ENCODE results near the gene HCN3. TPM values are rescaled to one million over a fixed set of nuclear protein-coding genes. Genes with fewer than 3 reads are reported as not detected.

The HCN3 gene
- total RNA-seq, 1 donor from 2014 or later = 2.8 TPM

- H3K27me3 ChIP-seq (ENCODE audit: control insufficient read depth, insufficient read depth, low read length) = peaks cover 40% of the 10 kb centered on the region
- H3K4me3 ChIP-seq (ENCODE audit: low read depth, low read length) = no peak overlapping the region
- no peak for DNase-seq (ENCODE audit: low read depth)
- no peaks in the 10 kb centered on the region for H3K36me3 ChIP-seq (ENCODE audit: control insufficient read depth, insufficient read depth, low read length)
- TF ChIP-seq CTCF (IDR thresholded peaks at IDR 0.05; ENCODE audit: insufficient read depth, low read length, poor library complexity, severe bottlenecking) = no peak
Measured at GRCh38 chr1:155294520-155295182, 17.4 kb downstream of the HCN3 start.

- H3K27me3 ChIP-seq (ENCODE audit: control insufficient read depth, insufficient read depth, low read length) = peaks cover 40% of the 10 kb centered on the region
- no peak for TF ChIP-seq CTCF (IDR thresholded peaks at IDR 0.05; ENCODE audit: insufficient read depth, low read length, poor library complexity, severe bottlenecking)
- H3K36me3 ChIP-seq (ENCODE audit: control insufficient read depth, insufficient read depth, low read length) = no peaks in the 10 kb centered on the region
- no peak for DNase-seq (ENCODE audit: low read depth)
- H3K4me3 ChIP-seq (ENCODE audit: low read depth, low read length) = no peak overlapping the region
Measured at GRCh38 chr1:155295183-155295941, 18.1 kb downstream of the HCN3 start.

GRCh38 chr1:155295942-155296267, 18.6 kb downstream of the HCN3 start:
- H3K36me3 ChIP-seq (ENCODE audit: control insufficient read depth, insufficient read depth, low read length) = no peaks in the 10 kb centered on the region
- H3K4me3 ChIP-seq (ENCODE audit: low read depth, low read length) = no peak overlapping the region
- H3K27me3 ChIP-seq (ENCODE audit: control insufficient read depth, insufficient read depth, low read length) = peaks cover 40% of the 10 kb centered on the region
- DNase-seq (ENCODE audit: low read depth) = no peak
- no peak for TF ChIP-seq CTCF (IDR thresholded peaks at IDR 0.05; ENCODE audit: insufficient read depth, low read length, poor library complexity, severe bottlenecking)

GRCh38 chr1:155296661-155297060, 19.4 kb downstream of the HCN3 start:
- H3K36me3 ChIP-seq (ENCODE audit: control insufficient read depth, insufficient read depth, low read length) = no peaks in the 10 kb centered on the region
- TF ChIP-seq CTCF (IDR thresholded peaks at IDR 0.05; ENCODE audit: insufficient read depth, low read length, poor library complexity, severe bottlenecking) = no peak
- H3K4me3 ChIP-seq (ENCODE audit: low read depth, low read length) = no peak overlapping the region
- H3K27me3 ChIP-seq (ENCODE audit: control insufficient read depth, insufficient read depth, low read length) = peaks cover 37% of the 10 kb centered on the region
- no peak for DNase-seq (ENCODE audit: low read depth)

GRCh38 chr1:155297384-155297783, 20.1 kb downstream of the HCN3 start:
- no peak for DNase-seq (ENCODE audit: low read depth)
- Histone ChIP-seq H3K27me3 (ENCODE audit: control insufficient read depth, insufficient read depth, low read length) (peaks cover 35% of the 10 kb centered on the region), H3K4me3 (ENCODE audit: low read depth, low read length) (no peak overlapping the region)

More at GRCh38 chr1:155297384-155297783, 20.1 kb downstream of the HCN3 start:
- no peak for TF ChIP-seq CTCF (IDR thresholded peaks at IDR 0.05; ENCODE audit: insufficient read depth, low read length, poor library complexity, severe bottlenecking)
- H3K36me3 ChIP-seq (ENCODE audit: control insufficient read depth, insufficient read depth, low read length) = no peaks in the 10 kb centered on the region

Data from kidney epithelial cell (primary cell).